ENCODE data around the gene OGFOD2.

OGFOD2 gene

DNA sequence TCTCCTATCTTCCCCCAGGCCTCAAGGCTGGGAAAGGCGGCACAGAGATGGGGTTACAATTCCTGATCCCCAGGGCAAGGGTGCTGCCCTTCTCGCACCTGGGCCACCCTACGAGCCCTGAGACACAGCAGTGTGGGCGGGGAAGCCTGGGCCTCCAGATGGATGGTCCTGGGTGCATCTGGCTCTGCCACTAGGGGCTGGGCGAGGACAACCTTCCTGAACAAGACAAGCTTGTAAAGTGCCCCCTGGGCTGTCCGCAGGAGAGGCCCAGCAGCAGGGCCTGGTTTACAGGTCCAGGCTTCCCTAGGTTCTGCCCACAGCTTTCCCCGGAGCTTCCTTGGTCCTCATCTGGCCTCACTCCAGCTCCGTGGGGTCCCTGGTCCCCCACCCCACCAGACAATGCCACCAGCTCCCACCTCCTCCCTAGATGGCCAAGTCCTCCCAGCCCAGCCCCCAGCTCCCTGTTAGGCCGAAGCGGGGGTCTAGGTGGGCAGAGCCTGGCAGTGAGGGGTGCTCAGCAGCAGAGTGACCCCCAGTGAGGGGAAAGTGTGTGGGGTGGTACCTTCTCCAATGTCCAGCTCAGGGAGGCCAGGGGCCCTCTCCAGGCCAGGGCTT, 14.3 kb downstream of the OGFOD2 start:
- DNase-seq (ENCODE audit: low read depth) = no peak

DNA sequence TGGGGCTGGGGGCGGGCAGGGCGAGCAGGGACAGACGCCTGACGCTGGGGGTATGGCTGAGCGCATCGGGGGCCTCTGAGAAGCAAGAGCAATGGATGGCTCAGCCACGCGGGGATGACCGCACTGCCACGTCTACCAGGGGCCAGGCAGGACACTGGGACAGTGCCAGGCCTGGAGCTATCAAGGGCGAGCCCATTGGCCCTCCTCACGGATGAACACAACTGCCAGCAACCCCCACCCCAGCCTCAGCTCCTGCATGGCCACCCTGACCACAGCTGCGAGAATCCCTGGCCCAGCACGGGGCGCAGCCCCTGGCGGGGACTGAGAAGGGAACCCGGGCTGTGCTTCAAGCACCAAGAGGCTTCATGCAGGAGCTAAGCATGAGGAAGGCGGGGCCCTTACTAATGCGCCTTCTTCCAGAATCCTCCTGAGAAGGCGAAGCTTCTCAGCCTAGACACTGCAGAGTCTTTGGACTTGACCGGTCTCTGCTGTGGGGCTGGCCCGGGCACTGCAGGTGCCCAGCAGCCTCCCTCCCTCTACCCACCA, 14.9 kb downstream of the OGFOD2 start:
- DNase-seq (ENCODE audit: low read depth) = no peak

DNA sequence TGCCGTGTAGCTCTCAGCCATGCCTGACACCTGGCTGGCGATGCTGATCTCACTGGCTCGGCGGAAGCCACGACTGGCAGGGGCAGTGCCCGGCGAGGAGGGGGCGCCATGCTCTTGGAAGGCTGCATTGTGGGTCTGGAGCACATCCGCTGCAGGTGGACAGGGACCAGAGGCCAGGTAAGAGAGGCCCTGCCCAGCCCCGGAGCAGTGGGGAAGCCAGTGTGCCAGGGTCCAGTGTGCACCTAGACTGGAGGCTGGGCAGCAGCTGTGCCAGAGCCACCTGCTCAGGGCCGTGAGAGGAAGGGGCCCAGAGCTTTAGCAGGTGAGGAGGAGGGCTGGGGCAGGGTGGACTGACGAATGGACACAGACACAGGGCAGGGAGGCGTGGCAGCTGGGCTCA, 15.5 kb downstream of the OGFOD2 start:
- no peak for DNase-seq (ENCODE audit: low read depth)

DNA sequence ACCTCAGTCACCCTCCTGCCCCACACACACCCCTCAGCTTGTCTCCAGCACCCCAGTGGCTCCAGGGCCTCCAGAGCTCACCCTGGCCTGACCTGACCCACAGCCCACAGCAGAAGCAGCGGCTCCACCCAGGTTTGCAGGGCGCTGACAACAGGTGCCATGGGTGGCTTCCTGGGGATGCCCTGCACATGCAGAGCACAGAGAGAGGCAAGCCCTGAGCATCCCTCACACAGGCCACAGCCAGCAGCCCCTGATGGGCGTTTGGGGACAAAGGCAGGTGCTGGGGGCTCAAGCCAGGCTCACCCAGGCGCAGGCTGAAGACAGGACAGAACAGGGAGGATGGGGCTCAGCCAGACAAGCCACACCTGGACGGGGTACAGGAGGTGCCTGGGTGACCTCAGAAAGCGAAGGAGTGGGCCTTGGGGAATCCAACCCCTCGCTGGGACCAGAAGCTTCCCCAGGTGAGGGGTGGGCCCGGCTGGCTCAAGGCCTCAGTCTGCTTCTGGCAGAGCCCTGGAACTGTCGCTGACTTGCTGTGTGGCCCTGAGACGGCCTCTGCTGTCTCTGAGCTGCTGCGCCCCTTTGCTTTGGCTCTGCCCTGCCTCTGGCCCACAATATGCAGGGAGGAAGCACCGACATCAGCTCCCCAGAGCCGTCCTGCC, 16.0 kb downstream of the OGFOD2 start:
- no peak for DNase-seq (ENCODE audit: low read depth)

DNA sequence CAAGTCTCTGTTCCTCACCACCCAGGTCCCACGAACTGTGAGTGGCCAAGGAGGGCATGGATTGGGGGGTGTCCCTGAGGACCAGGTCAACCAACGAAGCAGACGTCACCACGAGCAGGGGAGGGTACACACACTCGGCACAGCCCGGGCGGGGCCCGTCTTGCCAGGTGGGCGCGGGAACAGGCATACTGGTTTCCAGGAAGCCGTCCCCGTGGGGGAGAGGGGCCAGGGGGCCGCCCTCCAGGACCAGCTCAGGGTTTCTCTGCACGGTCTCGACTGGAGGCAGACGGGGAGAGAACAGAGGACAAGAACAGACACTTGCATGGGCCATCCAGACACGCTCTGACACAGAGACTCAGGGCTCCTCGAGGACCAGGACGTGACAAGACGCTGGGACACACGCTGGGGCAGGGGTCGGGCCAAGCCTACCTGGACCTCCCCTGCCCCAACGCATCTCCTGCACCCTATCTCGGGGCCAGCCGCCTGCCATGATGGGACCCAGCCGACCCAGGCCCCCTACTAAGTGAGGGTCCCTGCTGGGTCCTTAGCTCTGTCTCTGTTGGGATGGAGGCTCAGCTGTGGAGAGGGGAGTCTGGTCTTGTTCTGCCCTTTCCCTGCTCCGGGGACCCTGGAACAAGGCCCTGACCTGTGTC, 16.7 kb downstream of the OGFOD2 start:
- no peak for DNase-seq (ENCODE audit: low read depth)

DNA sequence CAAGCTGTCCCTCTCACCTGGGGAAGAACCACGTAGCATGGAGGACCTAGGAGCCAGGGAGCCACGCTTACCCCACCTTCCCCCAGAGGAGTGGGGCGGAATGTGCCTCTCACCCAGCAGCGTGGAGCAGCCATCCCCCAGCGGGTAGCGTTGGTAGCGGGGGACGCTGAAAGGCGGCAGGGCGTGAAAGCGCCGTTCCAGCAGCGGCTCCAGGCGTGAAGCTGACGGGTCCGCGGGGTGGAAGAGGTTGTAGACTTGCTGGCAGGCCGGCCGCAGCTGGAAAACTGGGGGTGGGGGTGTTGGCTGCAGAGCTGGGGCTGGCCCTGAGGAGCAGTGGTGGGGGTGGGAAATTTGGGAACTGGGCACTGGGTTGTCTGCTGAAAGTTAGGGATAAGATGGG, 17.3 kb downstream of the OGFOD2 start:
- no peak for DNase-seq (ENCODE audit: low read depth)

DNA sequence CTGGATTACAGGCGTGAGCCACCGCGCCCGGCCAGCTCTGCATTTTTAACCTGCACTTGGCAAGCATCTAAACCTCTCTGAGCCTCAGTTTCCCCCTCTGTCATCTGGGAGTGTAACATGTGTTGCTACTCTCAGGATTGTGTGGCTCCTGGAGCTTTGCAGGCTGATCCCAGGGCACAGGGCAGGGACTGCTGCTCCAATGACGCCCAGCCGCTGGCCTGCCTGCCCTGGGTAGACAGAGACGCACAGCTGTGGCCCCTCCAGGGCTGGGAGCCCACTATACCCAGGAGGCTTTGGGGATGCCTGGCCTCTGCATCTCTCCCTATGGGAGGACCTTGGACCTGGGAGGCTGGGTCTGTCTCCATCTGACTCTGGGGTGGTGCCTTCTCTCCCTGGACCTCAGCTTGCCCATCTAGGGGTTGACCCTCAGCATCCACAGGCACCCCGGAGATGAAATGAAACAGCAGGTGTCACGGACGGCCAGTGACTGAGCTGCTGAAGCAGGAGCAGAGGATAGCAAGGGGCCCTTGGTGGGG, 19.2 kb downstream of the OGFOD2 start:
- DNase-seq (ENCODE audit: low read depth) = no peak

DNA sequence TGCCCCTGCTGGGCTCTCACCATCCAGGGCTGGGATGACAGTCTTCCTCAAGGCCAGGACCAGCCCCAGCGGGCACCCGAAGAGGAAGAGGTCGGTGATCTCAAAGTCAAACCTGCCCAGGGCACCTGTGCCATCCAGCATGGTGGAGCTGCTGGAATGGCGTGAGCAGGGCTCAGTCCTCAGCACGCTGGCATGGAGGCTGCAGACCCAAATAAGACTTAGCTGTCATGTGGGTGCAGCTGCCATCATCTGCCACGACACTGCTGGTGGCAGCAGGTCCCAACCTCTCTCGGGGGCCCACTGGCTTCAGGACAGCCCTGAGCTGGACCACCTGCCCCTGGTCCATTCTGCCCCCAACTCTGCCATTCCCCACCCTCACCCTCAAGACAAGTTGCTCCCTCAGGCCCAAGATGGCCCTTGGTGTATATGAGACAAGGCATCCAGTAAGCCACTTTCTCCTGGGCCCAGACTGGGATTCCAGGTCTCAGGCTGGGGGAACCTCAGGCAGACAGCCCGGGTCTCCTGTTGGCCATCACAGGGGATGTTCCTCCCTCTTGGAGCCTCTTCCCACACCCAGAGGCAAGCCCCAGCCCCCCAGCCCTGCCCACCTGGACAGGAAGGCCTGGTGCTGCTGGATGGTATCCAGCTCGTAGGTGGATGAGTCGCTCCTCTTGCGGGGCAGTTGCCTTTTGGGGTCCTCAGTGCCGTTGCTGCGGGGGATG, 19.9 kb downstream of the OGFOD2 start:
- no peak for DNase-seq (ENCODE audit: low read depth)

DNA sequence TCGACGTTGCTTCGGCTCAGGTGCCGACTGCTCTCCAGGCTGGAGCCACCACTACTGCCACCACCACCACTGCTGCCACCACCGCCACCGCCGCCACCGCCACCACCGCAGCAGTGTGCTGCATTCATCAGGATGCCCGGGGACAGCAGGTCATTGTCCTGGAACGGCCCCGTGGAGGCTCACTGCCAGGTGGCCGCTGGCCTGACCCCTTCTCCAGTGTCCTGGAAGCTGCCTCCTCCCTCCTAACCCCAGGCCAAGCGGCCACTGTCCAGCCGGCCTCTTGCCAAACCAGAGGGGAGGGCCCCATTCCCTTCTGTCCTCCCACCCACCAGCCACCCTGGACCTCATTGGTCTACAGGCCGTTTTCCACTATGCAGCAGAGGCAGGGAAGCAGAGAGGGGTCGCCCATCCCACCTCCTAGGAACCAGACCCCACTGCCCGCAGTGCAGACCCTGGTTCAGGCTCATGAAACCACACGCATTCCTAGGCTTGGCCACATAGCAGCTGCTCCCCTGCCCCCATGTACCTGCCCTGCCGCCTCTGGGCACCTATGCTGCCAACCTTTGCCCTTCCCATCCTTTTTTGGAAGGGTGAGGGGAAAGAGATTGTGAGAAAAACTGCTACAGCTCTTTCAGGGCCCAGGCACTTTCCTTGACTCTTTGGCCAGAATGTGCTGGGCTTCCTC, 20.6 kb downstream of the OGFOD2 start:
- DNase-seq (ENCODE audit: low read depth) = no peak

DNA sequence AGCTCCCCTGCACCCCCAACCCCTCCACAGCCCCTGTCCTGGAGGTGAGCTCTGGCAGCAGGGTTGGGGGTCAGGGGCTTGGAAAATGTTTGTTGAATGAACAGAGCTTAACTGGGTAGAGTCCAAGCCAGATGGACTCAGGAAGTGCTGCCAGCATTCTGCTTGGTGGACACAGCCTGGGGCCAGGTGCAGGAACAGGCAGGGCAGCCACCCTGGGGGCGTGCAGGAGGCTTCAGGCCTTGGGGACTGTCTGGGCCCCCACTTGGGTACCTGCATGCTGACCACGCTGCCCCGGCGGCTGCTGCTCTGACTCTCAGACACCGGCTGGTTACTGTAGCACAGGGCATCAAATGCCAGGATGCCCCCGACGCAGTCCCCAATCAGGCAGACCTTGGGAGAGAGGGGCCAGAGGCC, 21.2 kb downstream of the OGFOD2 start:
- DNase-seq (ENCODE audit: low read depth) = no peak

DNA sequence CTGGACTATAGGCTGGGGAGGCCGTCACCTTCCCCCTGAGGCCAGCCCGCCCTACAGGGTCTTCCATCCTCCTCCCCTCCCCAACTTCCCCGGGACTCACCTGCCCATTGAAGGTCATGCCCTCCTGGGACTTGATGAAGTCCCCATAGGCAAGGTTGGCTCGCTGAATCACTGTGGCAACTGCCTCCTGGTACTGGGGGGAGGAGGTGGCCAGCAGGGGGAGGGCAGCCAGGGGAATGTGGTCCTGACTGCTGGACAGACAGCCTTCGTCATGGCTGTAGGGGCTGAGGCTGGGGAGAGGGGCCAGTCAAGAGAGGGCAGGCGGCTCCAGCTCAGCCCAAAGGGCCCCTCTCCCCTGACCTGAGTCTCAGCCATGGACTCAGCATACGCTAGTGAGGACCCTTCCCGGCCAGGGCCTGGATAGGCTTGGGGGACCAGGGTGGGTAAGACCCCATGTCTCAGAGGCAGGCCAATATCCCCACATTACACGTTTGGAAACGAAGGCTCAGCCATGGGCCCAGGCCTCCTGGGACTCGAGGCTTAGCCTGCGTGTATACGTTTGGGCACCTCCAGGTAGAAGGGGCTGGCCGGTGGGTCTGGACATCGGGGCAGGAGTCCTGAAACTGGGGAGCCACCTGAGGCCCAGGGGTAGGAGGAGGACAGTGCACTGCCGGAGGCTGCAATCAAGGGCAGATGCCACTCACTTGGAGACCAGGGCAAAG, 21.7 kb downstream of the OGFOD2 start:
- no peak for DNase-seq (ENCODE audit: low read depth)

DNA sequence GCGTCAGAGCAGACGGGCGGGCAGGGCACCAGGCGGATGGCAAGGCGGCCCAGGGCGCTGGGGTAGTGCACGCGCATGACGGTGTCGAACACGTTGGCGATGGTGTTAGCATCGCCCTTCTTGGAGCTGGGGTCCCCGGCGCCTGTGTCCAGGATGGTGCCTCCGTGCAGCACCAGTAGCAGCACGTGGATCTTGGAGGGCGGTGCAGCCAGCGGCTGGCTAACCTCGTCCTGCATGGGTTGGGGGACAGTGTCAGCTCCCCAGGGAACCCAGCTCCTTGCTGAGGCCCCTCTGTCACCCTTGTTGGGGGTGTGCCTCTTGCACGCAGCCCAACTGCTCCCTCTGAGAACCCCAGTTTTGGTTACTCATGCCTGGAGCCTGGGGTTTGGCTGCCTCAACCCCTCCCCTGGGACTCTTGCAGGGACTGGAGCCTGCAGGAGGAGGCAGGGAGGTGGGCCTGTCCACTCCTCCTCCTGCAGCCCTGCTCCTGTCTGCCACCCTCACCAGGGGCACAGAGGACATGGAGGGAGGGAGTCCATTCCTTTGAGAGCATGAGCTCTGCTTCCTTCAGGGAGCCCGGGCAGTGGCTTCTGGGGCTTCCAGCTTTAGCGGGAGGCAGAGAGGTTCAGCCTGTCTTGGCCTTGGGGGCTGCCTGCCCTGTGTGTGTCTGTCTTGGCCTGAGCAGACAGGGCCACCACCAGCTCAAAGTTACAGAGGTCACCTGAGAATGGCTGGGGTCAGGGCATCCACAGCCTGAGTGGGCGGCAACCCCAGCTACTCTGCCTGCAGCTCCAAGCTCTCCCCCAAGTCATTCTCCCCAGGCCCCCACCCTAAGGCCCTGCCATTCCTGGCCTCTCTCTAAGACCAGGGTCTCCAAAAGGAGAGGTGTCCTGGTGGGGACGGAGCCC, 22.6 kb downstream of the OGFOD2 start:
- DNase-seq (ENCODE audit: low read depth) = no peak

DNA sequence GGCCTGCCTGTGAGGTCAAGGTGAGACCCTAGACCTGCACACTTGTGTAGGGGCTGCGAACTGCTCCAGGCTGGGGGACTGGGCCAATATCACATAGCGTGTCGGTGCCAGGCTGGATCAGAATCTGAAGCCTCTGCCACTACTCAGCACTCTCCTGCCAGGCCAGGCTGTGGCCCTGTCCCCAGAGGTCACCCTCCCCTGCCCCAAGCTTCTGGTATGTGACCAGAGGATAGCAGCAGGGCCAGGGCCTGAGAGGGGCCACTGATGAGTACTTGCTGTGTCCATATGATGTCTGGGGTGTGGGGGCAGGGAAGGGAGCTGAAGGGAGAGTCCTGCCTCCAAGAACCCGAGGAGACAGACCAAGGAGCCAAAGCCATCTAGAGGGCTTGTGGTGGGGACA, 23.3 kb downstream of the OGFOD2 start:
- no peak for DNase-seq (ENCODE audit: low read depth)

DNA sequence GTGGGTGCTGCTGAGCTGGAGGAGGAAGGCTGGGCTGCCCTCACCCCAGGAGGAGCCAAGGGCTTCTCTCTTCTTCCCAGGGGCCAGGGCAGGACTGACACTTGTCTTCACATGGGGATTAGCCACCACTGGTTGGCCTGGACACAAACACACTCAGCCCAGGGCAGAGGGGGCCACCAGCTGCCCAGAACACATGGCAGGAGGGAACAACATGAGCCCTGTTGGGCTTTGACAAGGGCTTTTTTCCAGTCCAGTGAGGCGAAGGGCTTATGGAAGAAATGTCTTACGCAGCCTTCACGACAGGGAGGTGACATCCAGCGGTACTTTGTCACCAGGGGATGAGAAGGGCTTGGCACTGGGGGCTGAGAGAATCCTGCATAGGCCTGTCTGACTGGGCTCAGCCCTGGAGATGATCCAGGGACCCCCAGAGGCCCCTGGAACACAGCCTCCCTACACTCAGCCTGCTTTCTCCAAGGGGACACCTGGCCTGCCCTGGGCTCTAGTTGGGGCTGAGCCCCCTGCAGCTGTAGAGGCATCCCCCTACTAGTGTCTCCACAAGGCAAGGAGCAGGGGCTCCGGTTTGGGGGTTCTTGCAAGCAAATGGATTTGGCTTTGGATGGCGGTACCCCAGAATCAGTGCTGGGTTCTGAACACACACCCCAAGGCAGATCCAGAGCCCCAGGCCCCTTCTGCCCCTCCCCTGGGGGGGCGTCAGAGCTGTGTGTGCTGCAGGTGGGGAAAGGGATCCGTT, 24.3 kb downstream of the OGFOD2 start:
- no peak for DNase-seq (ENCODE audit: low read depth)

DNA sequence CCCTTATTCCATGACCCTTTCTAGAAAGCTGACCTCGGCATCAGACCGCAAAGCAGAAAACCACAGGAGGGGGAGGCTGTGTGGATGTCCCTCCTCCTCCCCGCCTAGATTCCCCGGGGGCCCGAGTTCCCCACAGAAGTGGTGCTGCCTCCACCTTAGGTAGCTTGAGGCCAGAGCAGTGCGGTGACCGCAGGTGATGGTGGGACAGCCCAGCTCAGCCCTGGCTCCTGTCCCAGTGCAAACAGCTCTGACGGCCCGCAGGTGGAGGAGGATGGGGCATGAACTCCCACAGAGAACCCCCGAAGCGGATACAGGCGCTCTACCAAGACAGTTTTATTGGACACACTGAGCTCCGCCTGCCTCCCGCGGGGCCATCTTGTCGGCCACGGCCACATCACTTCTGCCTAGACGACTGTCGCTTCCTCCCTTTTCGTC, 25.0 kb downstream of the OGFOD2 start:
- no peak for DNase-seq (ENCODE audit: low read depth)

DNA sequence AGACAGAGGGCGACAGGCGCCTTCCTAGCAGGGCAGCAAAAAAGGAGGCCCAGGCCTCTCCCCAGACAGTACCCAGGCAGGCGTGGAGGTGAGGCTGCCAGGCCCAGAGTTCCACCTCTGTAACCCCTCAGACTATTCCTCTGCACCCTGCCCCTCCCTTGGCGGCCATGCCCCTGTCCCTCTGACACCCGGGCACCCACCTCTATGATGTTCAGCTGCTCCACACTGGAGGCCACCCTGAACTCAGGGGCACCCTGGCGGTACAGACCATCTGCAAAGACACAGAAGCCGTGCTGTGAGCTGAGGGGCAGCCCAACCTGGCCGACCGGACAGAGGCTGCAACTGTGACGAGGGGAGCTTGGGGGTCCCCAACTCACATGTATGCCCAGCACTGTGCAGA, 25.5 kb downstream of the OGFOD2 start:
- no peak for DNase-seq (ENCODE audit: low read depth)

DNA sequence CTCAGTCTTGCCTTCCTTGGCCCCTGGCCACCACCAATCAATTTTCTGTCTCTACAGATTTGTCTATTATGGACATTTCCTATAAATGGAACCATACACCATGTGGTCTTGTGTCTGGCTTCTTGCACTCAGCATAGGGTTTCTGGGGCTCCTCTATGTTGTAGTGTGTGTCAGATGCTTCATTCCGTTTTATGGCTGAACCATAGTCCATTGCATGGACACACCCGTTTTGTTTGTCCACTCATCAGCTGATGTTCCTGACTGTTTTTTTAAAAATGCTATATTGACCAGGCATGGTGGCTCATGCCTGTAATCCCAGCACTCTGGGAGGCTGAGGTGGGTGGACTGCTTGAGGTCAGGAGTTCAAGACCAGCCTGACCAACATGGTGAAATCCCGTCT, 26.4 kb downstream of the OGFOD2 start:
- DNase-seq (ENCODE audit: low read depth) = no peak

DNA sequence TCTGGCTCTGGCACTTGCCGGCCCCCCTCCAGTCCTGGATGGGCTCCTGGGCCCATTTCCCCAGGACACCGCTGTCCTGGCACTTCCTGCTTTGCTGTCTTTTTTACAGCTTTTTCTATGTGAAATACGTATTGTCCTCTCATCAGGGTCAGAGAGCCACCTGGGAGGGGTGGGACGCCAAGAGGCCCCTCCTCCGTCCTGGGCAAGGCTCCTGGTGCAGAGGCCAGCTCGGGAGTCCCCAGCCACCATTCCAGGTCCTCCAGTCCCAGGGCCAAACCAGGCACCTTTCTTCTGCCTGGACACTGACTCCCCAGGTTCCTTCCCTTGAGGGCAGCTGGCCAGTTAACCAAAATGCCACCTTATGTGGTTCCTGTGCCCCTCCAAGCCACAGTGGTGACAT, 28.2 kb downstream of the OGFOD2 start:
- no peak for DNase-seq (ENCODE audit: low read depth)

DNA sequence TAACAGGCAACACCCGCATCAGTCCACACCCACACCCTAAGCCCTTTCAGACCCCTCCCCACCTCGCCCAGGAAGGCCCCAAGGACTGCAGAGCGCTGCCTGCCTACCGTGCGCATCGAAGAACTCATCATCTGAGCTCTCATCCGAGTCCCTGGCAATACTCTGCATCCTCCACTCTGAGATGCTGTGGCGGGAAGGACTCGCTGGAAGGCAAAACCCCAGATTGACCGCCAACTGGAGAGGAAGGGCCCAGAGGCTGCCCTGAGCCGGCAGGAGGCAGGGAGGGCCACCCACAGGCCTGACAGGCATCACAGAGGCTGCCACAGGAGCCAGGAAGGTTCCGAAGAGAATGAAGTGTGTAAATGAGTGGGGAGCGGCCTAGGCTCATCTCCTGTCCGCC, 29.2 kb downstream of the OGFOD2 start:
- DNase-seq (ENCODE audit: low read depth) = no peak

Data from fibroblast of gingiva (primary cell).